NB4 (cell line): ENCODE data around the gene ARHGAP12.

Experiments
- POLR2A ChIP-seq: IDR thresholded peaks from 2 replicates; pipeline ENCODE4 v1.6.1; 2011; ENCODE audit warnings: mild to moderate bottlenecking; ENCODE audit not compliant: insufficient read length; ENCODE audit errors: extremely low read depth
- TF ChIP-seq, protein P1 (sequence below): IDR thresholded peaks from one replicate; pipeline ENCODE4 v1.5.1; 2012; ENCODE audit warnings: low read depth, low read length
- TF ChIP-seq, protein P2 (sequence below): IDR thresholded peaks from 2 replicates; pipeline ENCODE4 v1.6.1; 2011; ENCODE audit warnings: low read depth, low read length

DNA sequence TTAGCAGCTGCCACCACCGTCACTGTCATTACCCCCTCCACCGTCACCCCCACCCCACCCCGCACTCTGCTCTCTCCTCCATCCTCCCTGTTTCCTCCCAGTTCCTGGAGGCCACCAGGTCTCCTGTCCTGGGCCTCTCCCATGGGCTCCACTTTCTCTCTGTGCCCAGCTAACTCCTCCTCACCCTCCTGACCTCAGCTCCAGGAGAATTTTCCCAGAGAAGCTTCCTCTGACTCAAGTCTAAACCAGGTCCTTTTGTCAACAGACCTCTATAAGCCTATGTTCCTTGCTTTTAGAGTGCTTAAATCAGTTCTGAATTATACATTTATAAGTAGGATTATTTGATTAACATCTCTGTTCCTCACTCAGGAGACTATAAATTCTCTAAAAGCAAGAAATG is 150.0 kb downstream of the ARHGAP12 start:
- TF ChIP-seq, protein P1, sequence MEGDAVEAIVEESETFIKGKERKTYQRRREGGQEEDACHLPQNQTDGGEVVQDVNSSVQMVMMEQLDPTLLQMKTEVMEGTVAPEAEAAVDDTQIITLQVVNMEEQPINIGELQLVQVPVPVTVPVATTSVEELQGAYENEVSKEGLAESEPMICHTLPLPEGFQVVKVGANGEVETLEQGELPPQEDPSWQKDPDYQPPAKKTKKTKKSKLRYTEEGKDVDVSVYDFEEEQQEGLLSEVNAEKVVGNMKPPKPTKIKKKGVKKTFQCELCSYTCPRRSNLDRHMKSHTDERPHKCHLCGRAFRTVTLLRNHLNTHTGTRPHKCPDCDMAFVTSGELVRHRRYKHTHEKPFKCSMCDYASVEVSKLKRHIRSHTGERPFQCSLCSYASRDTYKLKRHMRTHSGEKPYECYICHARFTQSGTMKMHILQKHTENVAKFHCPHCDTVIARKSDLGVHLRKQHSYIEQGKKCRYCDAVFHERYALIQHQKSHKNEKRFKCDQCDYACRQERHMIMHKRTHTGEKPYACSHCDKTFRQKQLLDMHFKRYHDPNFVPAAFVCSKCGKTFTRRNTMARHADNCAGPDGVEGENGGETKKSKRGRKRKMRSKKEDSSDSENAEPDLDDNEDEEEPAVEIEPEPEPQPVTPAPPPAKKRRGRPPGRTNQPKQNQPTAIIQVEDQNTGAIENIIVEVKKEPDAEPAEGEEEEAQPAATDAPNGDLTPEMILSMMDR, result no peak
- TF ChIP-seq POLR2A, result no peak
- TF ChIP-seq, protein P2, sequence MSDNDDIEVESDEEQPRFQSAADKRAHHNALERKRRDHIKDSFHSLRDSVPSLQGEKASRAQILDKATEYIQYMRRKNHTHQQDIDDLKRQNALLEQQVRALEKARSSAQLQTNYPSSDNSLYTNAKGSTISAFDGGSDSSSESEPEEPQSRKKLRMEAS, result no peak
